Stimulated activated CD8-positive, alpha-beta memory T cell treated with anti-CD3 and anti-CD28 coated beads, Interleukin-12 subunit alpha, Interleukin-12 subunit beta, amount 100 ng/mL, for 1 hour (primary cell): ENCODE data around the gene FEM1C.

Experiments
- DNase-seq: peaks from one replicate; pipeline ENCODE4 v3.0.0-alpha.2; 2020; ENCODE audit warnings: low read depth

Gene FEM1C, protein sequence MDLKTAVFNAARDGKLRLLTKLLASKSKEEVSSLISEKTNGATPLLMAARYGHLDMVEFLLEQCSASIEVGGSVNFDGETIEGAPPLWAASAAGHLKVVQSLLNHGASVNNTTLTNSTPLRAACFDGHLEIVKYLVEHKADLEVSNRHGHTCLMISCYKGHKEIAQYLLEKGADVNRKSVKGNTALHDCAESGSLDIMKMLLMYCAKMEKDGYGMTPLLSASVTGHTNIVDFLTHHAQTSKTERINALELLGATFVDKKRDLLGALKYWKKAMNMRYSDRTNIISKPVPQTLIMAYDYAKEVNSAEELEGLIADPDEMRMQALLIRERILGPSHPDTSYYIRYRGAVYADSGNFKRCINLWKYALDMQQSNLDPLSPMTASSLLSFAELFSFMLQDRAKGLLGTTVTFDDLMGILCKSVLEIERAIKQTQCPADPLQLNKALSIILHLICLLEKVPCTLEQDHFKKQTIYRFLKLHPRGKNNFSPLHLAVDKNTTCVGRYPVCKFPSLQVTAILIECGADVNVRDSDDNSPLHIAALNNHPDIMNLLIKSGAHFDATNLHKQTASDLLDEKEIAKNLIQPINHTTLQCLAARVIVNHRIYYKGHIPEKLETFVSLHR

DNA sequence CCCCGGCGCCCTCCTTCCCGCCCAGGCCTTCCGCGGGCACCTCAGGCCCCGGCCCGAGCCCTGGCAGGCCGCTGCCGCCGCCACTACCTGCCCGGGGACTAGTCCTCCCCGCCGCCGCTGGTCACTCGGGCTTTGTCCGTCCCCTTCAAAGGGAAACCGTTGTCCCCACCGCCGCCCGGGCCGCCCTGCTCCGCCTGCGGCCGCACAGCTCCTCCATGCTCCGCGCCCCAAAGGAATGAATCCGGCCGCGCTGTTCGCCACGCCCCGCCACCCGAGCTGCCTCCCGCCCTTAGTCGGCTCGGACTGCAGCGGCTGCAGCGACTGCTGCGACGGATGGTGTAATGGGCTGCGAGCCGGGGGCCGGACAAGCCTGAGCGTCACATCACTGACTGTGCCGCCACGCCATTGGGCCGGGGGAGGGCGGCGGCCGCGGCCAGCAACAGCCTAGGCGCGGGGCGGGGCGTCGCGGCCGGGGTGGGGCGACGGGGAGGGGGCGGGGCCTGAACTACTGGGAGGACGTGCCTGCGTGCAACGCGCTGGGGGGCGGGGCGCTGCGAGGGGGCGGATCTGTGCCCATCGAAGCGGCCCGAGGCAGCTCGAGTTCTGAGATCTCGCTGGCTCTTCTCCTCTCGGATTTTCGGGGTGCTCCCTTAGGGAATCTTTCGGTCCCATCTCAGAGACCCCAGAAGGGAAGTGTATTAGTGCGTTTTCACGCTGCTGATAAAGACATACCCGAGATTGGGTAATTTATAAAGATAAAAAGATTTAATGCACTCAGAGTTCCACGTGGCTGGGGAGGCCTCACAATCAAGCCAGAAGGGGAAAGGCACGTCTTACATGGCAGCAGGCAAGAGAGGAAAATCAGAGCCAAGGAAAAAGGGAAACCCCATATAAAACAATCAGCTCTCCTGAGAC is at the start of gene FEM1C:
Gene FEM1C (minus strand): TSS at position 340 of the 915 bp plus-strand sequence. CDS start 1,282 bp downstream, outside the sequence.
- peak; percentile 96 for DNase-seq

DNA sequence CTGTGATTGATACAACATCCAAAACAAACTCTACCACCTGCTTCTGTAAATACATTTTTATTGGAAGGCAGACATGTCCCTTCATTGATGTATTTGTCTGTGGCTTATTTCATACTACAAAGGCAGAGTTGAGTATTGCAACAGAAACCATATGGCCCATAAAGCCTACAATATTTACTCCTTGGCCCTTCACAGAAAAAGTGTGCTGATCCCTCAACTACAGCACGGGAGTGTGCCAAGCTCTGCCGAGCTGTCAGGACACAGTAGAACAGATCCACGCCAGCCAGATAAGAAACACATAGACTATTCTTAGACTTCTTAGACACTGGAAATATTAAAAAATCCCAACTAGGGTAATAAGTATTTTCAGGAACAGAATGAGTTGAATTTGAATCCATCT is 44.5 kb upstream of the FEM1C start:
- DNase-seq, result no peak

DNA sequence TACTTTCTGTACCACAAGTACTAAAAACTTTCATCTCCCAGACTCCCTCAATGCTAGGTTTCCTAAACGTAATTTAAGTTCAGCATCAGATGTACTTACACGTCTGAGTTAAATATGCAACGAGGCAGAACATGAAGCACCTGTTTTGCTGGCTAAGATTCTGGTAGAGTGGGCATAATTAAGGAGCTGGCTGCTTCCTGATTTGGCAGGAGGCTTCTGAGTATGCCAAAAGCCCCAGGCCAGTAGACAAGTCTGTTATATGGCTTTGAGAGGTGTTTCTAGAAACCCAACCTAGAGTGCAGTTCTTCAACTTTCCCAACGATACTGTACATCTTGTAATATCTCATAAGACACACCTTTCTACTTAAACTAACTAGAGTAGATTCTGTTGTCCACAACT is 44.1 kb upstream of the FEM1C start:
- no peak for DNase-seq

DNA sequence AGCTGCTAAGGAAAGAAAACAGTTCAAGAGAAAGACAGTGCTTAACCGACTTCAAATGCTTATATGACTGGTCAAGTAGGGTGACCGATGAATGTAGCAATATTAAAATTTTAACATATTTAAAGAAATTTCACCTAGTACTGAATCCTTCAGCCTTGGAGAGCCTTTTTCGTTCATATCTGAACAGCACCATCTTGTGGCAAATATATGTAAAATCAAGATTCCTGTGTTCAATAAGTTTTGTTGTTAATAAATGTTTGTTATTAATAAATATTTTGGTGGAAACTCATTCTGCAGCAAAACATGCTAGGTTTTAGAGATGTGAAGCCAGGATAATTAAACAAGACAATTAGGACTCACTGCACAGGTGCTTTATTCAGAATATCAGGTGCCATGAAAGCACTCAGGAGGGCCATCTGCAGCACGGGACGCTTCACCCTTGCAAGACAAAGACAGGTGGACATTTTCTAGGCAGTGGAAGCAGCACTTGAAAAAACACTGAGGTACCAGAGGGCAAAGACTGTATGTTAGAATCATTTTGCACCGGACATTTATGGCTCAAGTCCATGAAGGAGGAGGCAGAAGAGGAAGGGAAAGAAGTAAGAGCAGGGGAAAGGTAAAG is 42.1 kb upstream of the FEM1C start:
- DNase-seq, result no peak

DNA sequence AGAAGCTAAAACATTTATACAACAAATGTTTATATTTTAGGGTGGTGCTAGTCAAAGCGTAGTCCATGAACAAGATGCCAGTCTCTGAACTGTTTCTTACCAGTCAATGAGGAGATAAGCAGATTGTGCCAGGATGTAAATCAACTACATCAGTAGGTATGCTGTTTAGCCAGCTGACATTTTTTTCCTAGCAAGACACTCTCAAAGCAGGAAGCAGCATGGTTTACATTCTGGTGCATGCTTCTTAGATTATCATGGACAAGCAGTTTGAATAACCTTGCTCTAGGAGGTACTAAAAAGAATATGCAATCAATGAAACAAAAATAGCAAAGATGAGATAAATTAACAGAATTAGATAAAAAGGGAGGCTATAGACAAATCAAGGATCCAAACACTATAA is 40.7 kb upstream of the FEM1C start:
- no peak for DNase-seq

DNA sequence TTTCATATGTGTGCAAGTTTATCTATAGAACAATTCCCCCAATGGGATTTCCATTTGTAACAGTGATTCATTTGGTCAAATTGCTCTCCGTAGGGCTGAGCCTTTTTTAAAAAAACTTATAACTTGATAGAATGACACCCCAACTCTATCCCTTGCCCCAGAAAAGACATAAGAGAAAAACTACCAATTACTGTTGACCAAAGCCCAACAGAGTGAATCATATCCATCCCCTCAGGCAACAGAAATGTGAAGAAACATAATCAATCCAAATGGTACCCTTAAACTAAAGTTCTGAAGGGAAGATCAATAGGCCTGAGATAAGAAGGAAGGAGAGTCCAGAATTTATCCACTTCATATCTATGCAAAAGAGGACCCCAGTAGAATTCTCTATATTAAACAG is 39.9 kb upstream of the FEM1C start:
- DNase-seq, result no peak

DNA sequence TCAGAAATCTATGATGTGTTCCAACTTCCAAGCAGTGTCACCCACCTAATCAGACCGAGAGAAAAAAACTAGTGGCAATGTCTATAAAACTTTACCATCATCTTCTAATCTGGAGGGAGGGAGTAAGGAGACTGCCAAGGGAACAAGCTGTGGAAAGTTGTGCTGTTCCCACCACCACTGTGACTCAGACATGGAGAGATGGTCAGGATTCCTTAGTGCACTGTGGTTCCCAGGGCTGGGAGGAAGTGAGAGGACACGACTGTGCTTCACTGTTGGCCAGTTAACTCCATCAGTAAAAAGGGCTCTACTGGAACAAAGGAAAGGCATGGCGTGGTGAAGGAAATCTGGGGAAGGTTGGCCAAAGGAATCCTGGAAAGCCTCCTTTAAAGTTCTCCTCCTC is 38.9 kb upstream of the FEM1C start:
- no peak for DNase-seq

DNA sequence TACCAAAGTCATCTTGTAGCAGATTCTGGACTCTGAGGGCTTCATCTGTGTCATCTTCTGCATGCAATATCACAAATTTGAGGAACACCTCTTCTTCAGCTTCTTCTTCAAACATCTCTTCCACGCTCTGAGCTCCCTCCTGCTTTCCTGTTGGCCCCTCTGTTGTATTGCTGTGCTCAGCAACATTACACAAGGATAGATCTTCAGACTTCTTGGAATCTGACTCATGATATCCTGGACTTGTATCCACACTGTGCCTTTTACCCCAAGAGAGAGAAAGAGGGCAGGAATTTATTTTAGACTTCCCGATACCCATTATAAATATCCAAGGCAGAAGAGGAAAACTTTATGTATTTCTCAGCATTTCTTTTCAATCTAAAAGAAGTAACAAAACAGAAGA is 36.4 kb upstream of the FEM1C start:
- DNase-seq, result no peak

DNA sequence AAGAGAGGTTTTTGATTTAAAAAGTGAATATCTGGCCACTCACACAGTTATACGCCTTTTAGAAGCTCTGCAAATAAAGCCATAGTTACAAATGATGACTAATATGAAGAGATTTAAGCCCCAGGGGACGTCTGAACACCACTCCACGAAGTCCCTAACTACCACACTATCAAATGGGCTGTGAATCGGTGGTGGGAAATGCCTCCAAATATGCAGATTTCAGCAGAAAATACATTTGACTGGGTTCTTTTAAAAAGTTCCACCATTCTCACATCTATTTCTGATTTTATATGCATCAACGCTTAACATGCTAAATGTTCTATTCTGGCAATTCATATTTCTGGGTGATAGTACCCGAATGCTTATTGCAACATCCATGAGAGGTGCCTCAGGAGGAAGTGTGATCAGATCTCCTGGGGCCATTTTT is 35.2 kb upstream of the FEM1C start:
- DNase-seq, result no peak

DNA sequence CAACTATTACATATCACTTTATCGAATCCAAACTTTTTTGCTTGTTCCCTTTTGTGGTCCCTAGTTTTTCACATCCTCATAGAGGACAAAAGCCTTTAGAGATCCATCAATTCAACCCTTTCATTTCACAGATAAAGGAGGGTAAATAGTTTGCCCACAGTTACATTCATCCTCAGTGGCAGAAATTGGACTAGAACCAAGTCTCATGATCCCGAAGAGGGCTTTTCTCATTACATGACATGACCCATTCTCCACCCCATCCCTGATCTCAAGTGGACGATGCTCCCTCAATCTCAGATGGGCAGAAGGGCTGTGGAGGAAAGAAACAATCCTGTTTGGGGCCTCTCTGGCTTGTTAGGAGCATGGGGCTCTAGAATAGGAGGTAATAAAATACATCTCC is 34.6 kb upstream of the FEM1C start:
- no peak for DNase-seq

DNA sequence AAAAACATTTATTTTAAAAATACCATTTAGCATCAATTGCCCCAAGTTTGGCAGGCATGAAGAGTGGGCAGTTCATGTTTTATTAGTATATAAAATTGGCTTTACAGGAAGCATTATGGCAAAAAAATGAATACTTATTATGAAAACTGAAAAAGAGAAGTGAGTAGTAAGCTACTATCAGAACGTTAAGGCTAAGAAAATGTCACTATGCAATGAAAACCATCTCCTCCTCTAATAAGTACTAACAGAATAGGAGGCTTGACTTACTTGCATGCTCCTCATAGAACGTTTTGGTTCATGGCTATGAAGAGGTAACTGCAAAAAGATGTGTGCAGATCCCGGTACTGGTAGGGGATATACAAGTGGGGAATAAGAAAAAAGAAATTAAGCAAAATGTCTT is 34.1 kb upstream of the FEM1C start:
- no peak for DNase-seq

DNA sequence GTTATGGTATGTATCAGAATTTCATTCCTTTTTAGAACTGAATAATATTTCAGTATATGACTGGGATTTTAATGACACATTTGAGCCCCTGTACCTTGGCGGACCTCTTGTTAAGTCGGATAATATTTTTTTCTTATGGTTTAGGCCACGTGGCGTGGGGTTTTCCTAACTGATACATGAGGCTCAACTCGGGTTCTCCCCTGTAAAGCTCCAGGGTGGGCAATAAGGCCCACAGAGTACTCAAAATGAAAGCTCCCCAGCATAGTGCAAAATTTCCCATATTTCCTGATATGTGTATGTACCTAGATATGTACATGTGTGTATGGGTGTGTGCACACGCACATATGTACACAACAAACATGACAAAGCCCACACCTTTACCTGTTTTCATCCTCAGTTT is 33.2 kb upstream of the FEM1C start:
- no peak for DNase-seq

DNA sequence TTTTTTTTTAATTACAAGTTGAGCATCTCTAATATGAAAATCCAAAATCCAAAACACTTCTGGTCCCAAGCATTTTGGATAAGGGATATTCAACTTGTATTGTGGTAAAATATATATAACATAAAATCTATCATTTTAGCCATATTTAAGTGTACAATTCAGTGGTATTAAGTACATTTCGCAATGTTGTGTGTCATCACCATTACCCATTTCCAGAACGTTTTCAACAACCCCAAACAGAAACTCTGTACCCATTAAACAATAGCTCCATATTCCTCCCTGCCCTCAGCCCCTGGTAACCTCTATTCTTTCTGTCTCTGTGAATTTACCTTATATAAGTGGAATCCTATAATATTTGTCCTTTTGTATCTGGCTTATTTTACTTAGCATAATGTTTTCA is 32.8 kb upstream of the FEM1C start:
- no peak for DNase-seq

DNA sequence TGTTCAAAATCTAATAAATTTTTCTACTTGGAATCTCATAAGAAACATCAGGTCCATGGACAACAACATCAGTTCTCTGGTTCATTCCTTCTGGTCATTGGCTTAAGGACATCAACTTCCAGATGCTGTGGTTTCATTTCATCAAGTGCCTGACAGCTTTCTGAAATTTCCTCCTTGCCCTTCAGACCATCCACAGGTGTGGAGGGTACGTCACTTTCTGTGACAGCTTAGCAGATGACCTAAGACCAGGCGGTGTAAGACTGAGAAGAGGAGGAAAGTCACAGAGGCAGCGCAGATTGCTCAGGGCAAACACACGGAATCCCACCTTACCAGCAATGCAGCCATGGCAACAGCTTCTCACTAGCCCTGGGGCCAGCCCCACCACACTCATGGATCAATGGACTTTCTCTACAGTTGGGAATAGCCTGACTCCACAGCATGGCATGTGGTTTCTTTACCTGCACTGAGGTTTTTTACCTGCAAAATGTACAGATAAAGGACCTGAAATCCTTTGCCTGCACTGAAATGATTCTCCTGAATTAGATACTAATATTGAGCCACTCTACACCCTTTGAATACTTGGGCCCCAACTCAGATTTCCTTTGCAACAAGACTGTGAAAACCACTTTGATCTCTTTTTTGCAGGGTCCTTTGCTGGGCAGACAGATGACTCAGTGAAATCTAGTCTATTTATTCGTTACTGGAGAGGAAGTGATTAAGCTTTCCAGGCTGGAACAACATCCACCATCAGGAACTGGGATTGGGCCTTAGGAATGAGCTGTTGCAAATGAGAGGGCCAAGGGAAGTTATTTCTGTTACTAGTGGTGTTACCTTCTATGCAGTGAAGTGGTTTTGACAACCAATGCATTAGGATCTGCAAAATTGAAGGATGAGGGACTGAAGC is 30.8 kb upstream of the FEM1C start:
- DNase-seq, result no peak

DNA sequence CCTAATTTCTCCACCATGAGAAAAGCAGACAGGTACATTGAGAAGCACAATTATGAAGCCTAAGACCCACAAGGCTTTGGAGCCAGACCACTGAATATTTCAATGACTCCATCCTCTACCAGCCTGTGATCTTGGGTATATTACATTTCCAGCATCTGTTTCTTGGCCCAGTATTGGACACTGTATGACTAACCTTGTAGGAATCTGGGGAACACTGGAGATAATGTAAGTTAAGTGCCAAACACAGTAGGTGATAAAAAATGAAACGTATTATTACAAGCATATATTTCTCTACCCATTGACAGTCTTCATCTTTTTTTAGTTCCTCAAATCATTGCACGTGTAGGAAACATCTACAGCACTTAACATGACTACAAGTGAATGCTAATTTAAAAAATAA is 28.6 kb upstream of the FEM1C start:
- no peak for DNase-seq

DNA sequence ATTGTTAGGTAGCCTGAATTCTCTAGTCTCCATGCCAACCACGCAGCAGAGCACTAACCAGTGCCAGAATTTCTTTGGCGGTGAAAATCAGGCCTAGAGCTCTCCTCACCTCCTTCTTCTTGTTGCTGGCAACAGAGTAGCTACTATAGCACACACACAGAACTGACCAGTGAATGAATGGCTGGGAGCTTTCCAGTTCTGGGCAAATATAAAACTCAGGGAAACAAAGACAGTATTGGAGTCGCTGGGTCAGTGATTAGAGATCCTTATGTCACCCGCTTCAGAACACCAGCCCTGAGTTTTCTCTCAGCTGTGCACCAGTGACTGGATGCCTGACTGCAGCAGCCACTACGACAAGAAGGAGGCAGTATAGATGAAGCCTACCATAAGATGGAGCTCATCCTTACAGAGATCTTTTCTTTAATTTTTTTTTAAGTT is 26.9 kb upstream of the FEM1C start:
- no peak for DNase-seq

DNA sequence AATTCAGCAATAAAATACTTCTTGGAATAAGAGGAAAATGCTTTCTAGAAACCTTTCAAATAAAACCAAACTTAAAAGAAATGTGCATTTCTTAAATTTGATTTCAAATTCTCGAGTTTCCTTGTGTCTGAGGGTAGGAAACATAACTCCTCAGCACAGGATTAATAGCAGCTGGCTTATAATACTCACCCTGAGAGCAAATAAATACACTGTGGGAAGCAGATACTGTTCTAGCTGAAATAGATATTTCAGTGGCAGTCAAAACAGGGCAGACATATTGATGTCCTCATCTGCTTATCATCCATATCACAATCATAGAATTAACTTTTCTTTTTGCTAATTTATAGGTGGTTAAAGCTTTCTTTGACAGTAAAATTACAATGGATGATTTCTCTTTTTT is 24.1 kb upstream of the FEM1C start:
- DNase-seq, result no peak

DNA sequence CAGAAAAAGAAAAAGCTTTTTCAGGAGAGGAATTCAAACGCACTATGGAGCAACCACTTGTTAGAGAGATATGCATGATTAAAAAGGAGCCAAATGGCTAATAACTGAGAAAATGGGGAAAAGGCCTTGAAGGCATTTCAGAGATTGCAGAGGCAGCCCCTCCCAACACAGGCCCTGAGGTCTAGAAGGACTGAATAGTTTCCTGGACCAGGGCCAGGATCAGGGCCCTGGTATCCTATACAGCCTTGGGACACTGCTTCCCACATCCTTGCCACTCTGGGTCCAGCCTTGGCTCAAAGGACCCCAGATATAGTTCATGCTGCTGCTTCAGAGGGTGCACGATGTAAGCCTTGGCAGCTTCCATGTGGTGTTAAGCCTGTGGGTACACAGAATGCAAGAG is 20.7 kb upstream of the FEM1C start:
- DNase-seq, result no peak

DNA sequence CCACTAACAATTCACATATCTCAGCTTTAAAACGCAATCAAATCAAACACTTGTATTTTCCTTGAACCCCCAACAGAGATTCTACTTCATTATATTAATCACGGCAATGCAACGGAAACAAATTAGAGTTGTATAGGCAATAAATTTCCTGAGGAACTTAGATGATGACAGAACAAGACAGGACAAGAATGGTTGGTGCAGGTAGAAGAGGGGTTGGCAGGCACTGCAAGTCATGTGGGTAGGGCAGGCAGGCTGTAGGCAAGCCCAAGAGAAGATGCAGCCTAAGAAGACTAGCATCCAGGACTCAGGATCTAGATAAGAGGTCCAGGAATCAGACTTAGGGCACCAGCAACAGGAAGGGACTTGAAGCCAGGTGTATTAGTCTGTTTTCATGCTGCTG is 16.6 kb upstream of the FEM1C start:
- no peak for DNase-seq

DNA sequence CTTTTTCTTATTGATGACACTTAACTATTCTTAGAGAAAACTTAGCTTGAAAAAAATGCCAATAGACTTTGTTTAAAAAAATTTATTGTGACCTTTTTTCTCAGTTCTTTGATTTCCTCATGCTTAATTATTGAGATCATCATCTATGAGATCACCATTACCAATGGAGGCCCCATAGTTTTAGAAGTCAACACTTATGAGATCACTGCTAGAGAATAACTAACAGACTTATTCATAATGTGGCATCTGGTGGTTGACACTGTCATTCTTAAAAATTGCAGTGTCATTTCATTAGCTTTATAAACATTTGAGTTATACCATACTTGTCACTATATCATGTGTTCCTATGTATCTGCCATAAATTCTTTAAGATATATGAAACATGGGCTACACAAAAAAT is 14.9 kb upstream of the FEM1C start:
- DNase-seq, result no peak

DNA sequence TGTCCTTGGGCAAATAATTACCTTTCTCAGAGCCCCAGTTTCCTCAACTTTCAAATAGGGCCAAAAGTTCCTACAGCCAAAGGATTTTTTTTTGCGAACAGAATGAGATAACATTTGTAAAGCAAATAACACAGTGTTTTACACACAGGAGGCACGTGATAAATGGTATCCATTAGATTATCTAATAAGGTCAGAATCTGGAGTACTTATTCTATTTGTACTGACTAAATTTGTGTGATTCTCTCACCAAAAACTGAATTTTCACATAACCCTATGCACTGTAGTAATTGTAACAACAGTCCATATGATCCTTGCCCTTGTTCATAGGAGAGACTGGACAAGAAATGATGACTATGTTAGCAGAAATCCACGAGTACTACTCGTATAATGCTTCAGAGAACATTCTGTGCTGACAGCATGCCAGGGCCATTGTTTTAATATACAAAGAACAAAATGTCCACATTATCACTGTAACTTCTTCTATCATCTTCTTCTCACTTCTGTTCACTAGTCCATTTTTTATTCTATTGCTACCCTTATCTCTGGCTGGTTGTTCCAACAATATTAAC is 13.9 kb upstream of the FEM1C start:
- DNase-seq, result no peak
